Vagina (tissue), 2 donors: ENCODE data around the gene HBG2. TPM values are rescaled to one million over a fixed set of nuclear protein-coding genes. Genes with fewer than 3 reads are reported as not detected.
"Not testable (repeated sequence)": the region's sequence is repeated elsewhere in the genome, so short reads cannot be mapped to it uniquely, and the experiment has no call there.

ENCODE experiments used
- DNase-seq, 2 donors: peaks; one replicate each; pipeline ENCODE4 v3.0.0-alpha.2; 2017; ENCODE audit errors: extremely low spot score in 2 of 2
- H3K27ac ChIP-seq: fragments of 200-600 bp; sonication (generic); one replicate; pipeline ENCODE4 v1.5.1; 2019
- H3K27me3 ChIP-seq: fragments of 200-600 bp; sonication (generic); one replicate; pipeline ENCODE4 v1.5.1; 2019
- H3K36me3 ChIP-seq, 2 donors: fragments of 200-600 bp; sonication (generic); one replicate each; pipeline ENCODE4 v1.5.1; 2017 to 2019
- H3K4me1 ChIP-seq: fragments of 200-600 bp; sonication (generic); one replicate; pipeline ENCODE4 v1.5.1; 2019
- H3K4me3 ChIP-seq, 2 donors: fragments of 200-600 bp; sonication (generic); 1 replicate in 1 of 2; 2 replicates in 1 of 2; pipeline ENCODE4 v1.5.1; 2016 to 2019
- H3K9me3 ChIP-seq: fragments of 200-600 bp; sonication (generic); one replicate; pipeline ENCODE4 v1.5.1; 2019
- CTCF ChIP-seq, 3 experiments: fragments of 450-650 bp in 2 of 3; fragments of 200-600 bp in 1 of 3; sonication (generic) in 1 of 3; IDR thresholded peaks; one replicate each; pipeline ENCODE4 v1.5.1; 2017 to 2019; ENCODE audit warnings: antibody characterized with exemption in 3 of 3, mild to moderate bottlenecking in 2 of 3, moderate library complexity in 2 of 3
- POLR2A ChIP-seq, 2 donors: fragments of 450-650 bp; IDR thresholded peaks; one replicate each; pipeline ENCODE4 v1.6.1; 2017; ENCODE audit warnings: antibody characterized with exemption in 2 of 2, mild to moderate bottlenecking in 2 of 2, moderate library complexity in 2 of 2
- POLR2AphosphoS5 ChIP-seq, 2 donors: sonication (generic); formaldehyde crosslinking; IDR thresholded peaks; one replicate each; pipeline ENCODE4 v1.9.0; 2017; ENCODE audit warnings: antibody characterized with exemption in 2 of 2, mild to moderate bottlenecking in 2 of 2, low read depth in 1 of 2; ENCODE audit not compliant: insufficient read depth in 1 of 2
- intact Hi-C: fragments of 100-400 bp; cut with DNase I; formaldehyde crosslinking; loops from one replicate; pipeline ENCODE4 v1.15.1; 2023
- total RNA-seq: library from RNA; depleted of rRNA; stranded (reverse); fragments of >200 nt; gene quantifications from one replicate; pipeline ENCODE4 v1.2.3, GENCODE V29; 2016

Gene HBG2
- total RNA-seq, 1 donor from 2014 or later, result not detected

- Histone ChIP-seq H3K4me3 (no peak overlapping the region), H3K4me1 (no peaks in the 10 kb centered on the region), H3K9me3 (no peaks in the 10 kb centered on the region), H3K36me3 (no peaks in the 10 kb centered on the region), H3K27me3 (no peaks in the 10 kb centered on the region), H3K27ac (no peak overlapping the region)
- DNase-seq, result no peak
- TF ChIP-seq POLR2AphosphoS5 (IDR thresholded peaks at IDR 0.05; ENCODE audit: insufficient read depth in 1 of 2, low read depth in 1 of 2), result no peak
- TF ChIP-seq POLR2A (IDR thresholded peaks at IDR 0.05), result no peak
- no peak for TF ChIP-seq CTCF (IDR thresholded peaks at IDR 0.05)
- intact Hi-C loops, result no loop called here
Measured at GRCh38 chr11:5252919-5253265, 1.7 kb downstream of the HBG2 start.

GRCh38 chr11:5252192-5252918 lies 2.2 kb downstream of the HBG2 start:
- intact Hi-C loops, result no loop called here
- H3K4me1 ChIP-seq, result no peaks in the 10 kb centered on the region
- no peaks in the 10 kb centered on the region for H3K36me3 ChIP-seq
- H3K27me3 ChIP-seq, result no peaks in the 10 kb centered on the region
- no peak for TF ChIP-seq CTCF (IDR thresholded peaks at IDR 0.05)
- TF ChIP-seq POLR2A (IDR thresholded peaks at IDR 0.05), result no peak
- no peak for TF ChIP-seq POLR2AphosphoS5 (IDR thresholded peaks at IDR 0.05; ENCODE audit: insufficient read depth in 1 of 2, low read depth in 1 of 2)
- DNase-seq, result no peak
- H3K4me3 ChIP-seq, result no peak overlapping the region
- H3K27ac ChIP-seq, result no peak overlapping the region
- no peaks in the 10 kb centered on the region for H3K9me3 ChIP-seq

- H3K4me1 ChIP-seq, result no peaks in the 10 kb centered on the region
- no peaks in the 10 kb centered on the region for H3K9me3 ChIP-seq
- intact Hi-C loops, result no loop called here
Measured at GRCh38 chr11:5251746-5252145, 2.8 kb downstream of the HBG2 start.

GRCh38 chr11:5250543-5251204 lies 3.9 kb downstream of the HBG2 start:
- TF ChIP-seq POLR2AphosphoS5 (IDR thresholded peaks at IDR 0.05; ENCODE audit: insufficient read depth in 1 of 2, low read depth in 1 of 2) (no peak), POLR2A (IDR thresholded peaks at IDR 0.05) (no peak), CTCF (IDR thresholded peaks at IDR 0.05) (no peak)
- Histone ChIP-seq H3K4me3 (no peak overlapping the region), H3K36me3 (no peaks in the 10 kb centered on the region), H3K27ac (no peak overlapping the region), H3K4me1 (no peaks in the 10 kb centered on the region), H3K9me3 (no peaks in the 10 kb centered on the region), H3K27me3 (no peaks in the 10 kb centered on the region)
- intact Hi-C loops, result no loop called here
- DNase-seq, result no peak

More at GRCh38 chr11:5251746-5252145, 2.8 kb downstream of the HBG2 start:
- no peak overlapping the region for H3K4me3 ChIP-seq
- no peaks in the 10 kb centered on the region for H3K27me3 ChIP-seq
- no peak overlapping the region for H3K27ac ChIP-seq
- H3K36me3 ChIP-seq, result no peaks in the 10 kb centered on the region
- no peak for TF ChIP-seq CTCF (IDR thresholded peaks at IDR 0.05)
- TF ChIP-seq POLR2A (IDR thresholded peaks at IDR 0.05), result no peak
- no peak for TF ChIP-seq POLR2AphosphoS5 (IDR thresholded peaks at IDR 0.05; ENCODE audit: insufficient read depth in 1 of 2, low read depth in 1 of 2)
- DNase-seq, result no peak

- DNase-seq, H3K27ac ChIP-seq, H3K9me3 ChIP-seq, intact Hi-C loops, H3K27me3 ChIP-seq, H3K36me3 ChIP-seq, H3K4me1 ChIP-seq, H3K4me3 ChIP-seq: not testable (repeated sequence)
Measured at GRCh38 chr11:5249807-5250396, 4.7 kb downstream of the HBG2 start, which contains the start of gene HBG1. HBG1 (minus strand) TSS chr11:5249857; CDS start chr11:5249804, 53 bp downstream.

GRCh38 chr11:5248498-5248897 lies 6.1 kb downstream of the HBG2 start:
- intact Hi-C loops, H3K27me3 ChIP-seq, DNase-seq, H3K9me3 ChIP-seq, H3K4me3 ChIP-seq, H3K4me1 ChIP-seq, H3K27ac ChIP-seq, H3K36me3 ChIP-seq: not testable (repeated sequence)
